ENCODE results near the gene RNF213. TPM values are rescaled to one million over a fixed set of nuclear protein-coding genes. Genes with fewer than 3 reads are reported as not detected.

The RNF213 gene

GRCh38 chr17:80447790-80448189, 187.1 kb downstream of the RNF213 start:
- Histone ChIP-seq H3K27ac (replicated peaks) (no peak overlapping the region), H3K27me3 (ENCODE audit: insufficient read depth, poor library complexity, severe bottlenecking) (no peaks in the 10 kb centered on the region), H3K4me3 (replicated peaks; ENCODE audit: insufficient read depth, low read length) (no peak overlapping the region)
- no peak for DNase-seq (ENCODE audit: low read depth in 1 of 2, low spot score in 1 of 2)
- TF ChIP-seq, protein P1, sequence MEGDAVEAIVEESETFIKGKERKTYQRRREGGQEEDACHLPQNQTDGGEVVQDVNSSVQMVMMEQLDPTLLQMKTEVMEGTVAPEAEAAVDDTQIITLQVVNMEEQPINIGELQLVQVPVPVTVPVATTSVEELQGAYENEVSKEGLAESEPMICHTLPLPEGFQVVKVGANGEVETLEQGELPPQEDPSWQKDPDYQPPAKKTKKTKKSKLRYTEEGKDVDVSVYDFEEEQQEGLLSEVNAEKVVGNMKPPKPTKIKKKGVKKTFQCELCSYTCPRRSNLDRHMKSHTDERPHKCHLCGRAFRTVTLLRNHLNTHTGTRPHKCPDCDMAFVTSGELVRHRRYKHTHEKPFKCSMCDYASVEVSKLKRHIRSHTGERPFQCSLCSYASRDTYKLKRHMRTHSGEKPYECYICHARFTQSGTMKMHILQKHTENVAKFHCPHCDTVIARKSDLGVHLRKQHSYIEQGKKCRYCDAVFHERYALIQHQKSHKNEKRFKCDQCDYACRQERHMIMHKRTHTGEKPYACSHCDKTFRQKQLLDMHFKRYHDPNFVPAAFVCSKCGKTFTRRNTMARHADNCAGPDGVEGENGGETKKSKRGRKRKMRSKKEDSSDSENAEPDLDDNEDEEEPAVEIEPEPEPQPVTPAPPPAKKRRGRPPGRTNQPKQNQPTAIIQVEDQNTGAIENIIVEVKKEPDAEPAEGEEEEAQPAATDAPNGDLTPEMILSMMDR (IDR thresholded peaks at IDR 0.05; ENCODE audit: insufficient read depth, low read length) = no peak
- TF ChIP-seq, protein P2, sequence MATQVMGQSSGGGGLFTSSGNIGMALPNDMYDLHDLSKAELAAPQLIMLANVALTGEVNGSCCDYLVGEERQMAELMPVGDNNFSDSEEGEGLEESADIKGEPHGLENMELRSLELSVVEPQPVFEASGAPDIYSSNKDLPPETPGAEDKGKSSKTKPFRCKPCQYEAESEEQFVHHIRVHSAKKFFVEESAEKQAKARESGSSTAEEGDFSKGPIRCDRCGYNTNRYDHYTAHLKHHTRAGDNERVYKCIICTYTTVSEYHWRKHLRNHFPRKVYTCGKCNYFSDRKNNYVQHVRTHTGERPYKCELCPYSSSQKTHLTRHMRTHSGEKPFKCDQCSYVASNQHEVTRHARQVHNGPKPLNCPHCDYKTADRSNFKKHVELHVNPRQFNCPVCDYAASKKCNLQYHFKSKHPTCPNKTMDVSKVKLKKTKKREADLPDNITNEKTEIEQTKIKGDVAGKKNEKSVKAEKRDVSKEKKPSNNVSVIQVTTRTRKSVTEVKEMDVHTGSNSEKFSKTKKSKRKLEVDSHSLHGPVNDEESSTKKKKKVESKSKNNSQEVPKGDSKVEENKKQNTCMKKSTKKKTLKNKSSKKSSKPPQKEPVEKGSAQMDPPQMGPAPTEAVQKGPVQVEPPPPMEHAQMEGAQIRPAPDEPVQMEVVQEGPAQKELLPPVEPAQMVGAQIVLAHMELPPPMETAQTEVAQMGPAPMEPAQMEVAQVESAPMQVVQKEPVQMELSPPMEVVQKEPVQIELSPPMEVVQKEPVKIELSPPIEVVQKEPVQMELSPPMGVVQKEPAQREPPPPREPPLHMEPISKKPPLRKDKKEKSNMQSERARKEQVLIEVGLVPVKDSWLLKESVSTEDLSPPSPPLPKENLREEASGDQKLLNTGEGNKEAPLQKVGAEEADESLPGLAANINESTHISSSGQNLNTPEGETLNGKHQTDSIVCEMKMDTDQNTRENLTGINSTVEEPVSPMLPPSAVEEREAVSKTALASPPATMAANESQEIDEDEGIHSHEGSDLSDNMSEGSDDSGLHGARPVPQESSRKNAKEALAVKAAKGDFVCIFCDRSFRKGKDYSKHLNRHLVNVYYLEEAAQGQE (IDR thresholded peaks at IDR 0.05; ENCODE audit: insufficient replicate concordance, low read depth) = no peak
- TF ChIP-seq SPI1 (IDR thresholded peaks at IDR 0.05; ENCODE audit: borderline replicate concordance, low read depth) (no peak), POLR2AphosphoS5 (IDR thresholded peaks at IDR 0.05; ENCODE audit: low read depth) (no peak), GABPA (IDR thresholded peaks at IDR 0.05; ENCODE audit: low read depth) (no peak)

Small RNA genes within 50 kb of the gene (microRNA-seq; reads per million reads assigned to microRNA genes)
- gene MIR4730 = not detected
